ENCODE results near the gene ACTL8.

GRCh38 chr1:17763417-17763816, 8.3 kb downstream of the ACTL8 start:
- TF ChIP-seq CTCF (IDR thresholded peaks at IDR 0.05), result no peak
- no peak for TF ChIP-seq POLR2A (IDR thresholded peaks at IDR 0.05)

Measured in esophagus squamous epithelium (tissue), 4 donors.